ENCODE results near the gene ERMARD. TPM values are rescaled to one million over a fixed set of nuclear protein-coding genes. Genes with fewer than 3 reads are reported as not detected.

The ERMARD gene
- total RNA-seq, 4 donors from 2014 or later: 14.6 to 49.1 (median 20.4) TPM

GRCh38 chr6:169805242-169805838 is 53.9 kb downstream of the ERMARD start:
- H3K27me3 ChIP-seq: peaks cover 22% of the 10 kb centered on the region
- WGBS: 46% methylated on average over 7 of the region's 7 CpGs
- H3K4me1 ChIP-seq: peaks cover 5% of the 10 kb centered on the region
- peak in 1 of 2 donors; percentile 16 for DNase-seq (ENCODE audit: low spot score in 2 of 2)
- H3K4me3 ChIP-seq: no peak overlapping the region
- no peak for TF ChIP-seq CTCF (IDR thresholded peaks at IDR 0.05)
- H3K27ac ChIP-seq: no peak overlapping the region
- H3K9me3 ChIP-seq: no peaks in the 10 kb centered on the region
- H3K36me3 ChIP-seq: no peaks in the 10 kb centered on the region

GRCh38 chr6:169806701-169807100 is 55.3 kb downstream of the ERMARD start:
- peak in 1 of 2 donors; percentile 7 for DNase-seq (ENCODE audit: low spot score in 2 of 2)
- Histone ChIP-seq H3K36me3 (no peaks in the 10 kb centered on the region), H3K27me3 (peaks cover 22% of the 10 kb centered on the region), H3K9me3 (no peaks in the 10 kb centered on the region), H3K27ac (no peak overlapping the region), H3K4me1 (peaks cover 5% of the 10 kb centered on the region), H3K4me3 (no peak overlapping the region)
- TF ChIP-seq CTCF (IDR thresholded peaks at IDR 0.05): no peak
- TF ChIP-seq POLR2AphosphoS5 (IDR thresholded peaks at IDR 0.05): no peak
- TF ChIP-seq EP300 (IDR thresholded peaks at IDR 0.05): no peak
- TF ChIP-seq POLR2A (IDR thresholded peaks at IDR 0.05): no peak
- 100% methylated on average over 1 of the region's 1 CpG for WGBS

- Histone ChIP-seq H3K27ac (no peak overlapping the region), H3K4me3 (no peak overlapping the region), H3K4me1 (peaks cover 5% of the 10 kb centered on the region), H3K9me3 (no peaks in the 10 kb centered on the region), H3K27me3 (peaks cover 22% of the 10 kb centered on the region), H3K36me3 (no peaks in the 10 kb centered on the region)
- 33% methylated on average over 1 of the region's 1 CpG for WGBS
- no peak for DNase-seq (ENCODE audit: low spot score in 2 of 2)
- no peak for TF ChIP-seq POLR2A (IDR thresholded peaks at IDR 0.05)
- TF ChIP-seq CTCF (IDR thresholded peaks at IDR 0.05): no peak
These were observed 55.8 kb downstream of the ERMARD start for GRCh38 chr6:169807229-169807628.

GRCh38 chr6:169807699-169808607 is 56.5 kb downstream of the ERMARD start:
- H3K9me3 ChIP-seq: no peaks in the 10 kb centered on the region
- TF ChIP-seq CTCF (IDR thresholded peaks at IDR 0.05) (no peak), EP300 (IDR thresholded peaks at IDR 0.05) (no peak), POLR2AphosphoS5 (IDR thresholded peaks at IDR 0.05) (no peak), POLR2A (IDR thresholded peaks at IDR 0.05) (no peak)
- peaks cover 5% of the 10 kb centered on the region for H3K4me1 ChIP-seq
- WGBS: 59% methylated on average over 9 of the region's 9 CpGs
- DNase-seq (ENCODE audit: low spot score in 2 of 2): peak in 1 of 2 donors; percentile 62
- peaks cover 22% of the 10 kb centered on the region for H3K27me3 ChIP-seq
- H3K4me3 ChIP-seq: no peak overlapping the region
- H3K27ac ChIP-seq: no peak overlapping the region
- H3K36me3 ChIP-seq: no peaks in the 10 kb centered on the region

GRCh38 chr6:169808608-169808967 is 57.2 kb downstream of the ERMARD start:
- TF ChIP-seq CTCF (IDR thresholded peaks at IDR 0.05): no peak
- no peak for TF ChIP-seq EP300 (IDR thresholded peaks at IDR 0.05)
- no peak for TF ChIP-seq POLR2A (IDR thresholded peaks at IDR 0.05)
- Histone ChIP-seq H3K27me3 (peaks cover 22% of the 10 kb centered on the region), H3K4me1 (peaks cover 5% of the 10 kb centered on the region), H3K27ac (no peak overlapping the region), H3K9me3 (no peaks in the 10 kb centered on the region), H3K4me3 (no peak overlapping the region), H3K36me3 (no peaks in the 10 kb centered on the region)
- 67% methylated on average over 3 of the region's 3 CpGs for WGBS
- peak in 1 of 2 donors; percentile 31 for DNase-seq (ENCODE audit: low spot score in 2 of 2)
